Liver (tissue), 9 donors: Measurements from ENCODE around the gene MUCL3. TPM values are rescaled to one million over a fixed set of nuclear protein-coding genes. Genes with fewer than 3 reads are reported as not detected.

Source experiments
- DNase-seq: peaks from one replicate; pipeline ENCODE4 v3.0.0-alpha.2; 2017; ENCODE audit warnings: low spot score
- H3K27ac ChIP-seq, 2 donors: one replicate each; pipeline ENCODE4 v1.7.0; 2013; ENCODE audit warnings: inconsistent platforms in 2 of 2, low read length in 2 of 2, control low read depth in 1 of 2, low read depth in 1 of 2, mild to moderate bottlenecking in 1 of 2
- H3K27me3 ChIP-seq, 4 donors: one replicate each; pipeline versions ENCODE4 v1.6.1 to v1.7.0; 2013; ENCODE audit warnings: low read length in 3 of 4, inconsistent platforms in 1 of 4, mild to moderate bottlenecking in 1 of 4, moderate library complexity in 1 of 4; ENCODE audit not compliant: control insufficient read depth in 4 of 4, insufficient read depth in 4 of 4
- H3K36me3 ChIP-seq, 4 donors: one replicate each; pipeline versions ENCODE4 v1.6.1 to v1.7.0; 2013; ENCODE audit warnings: low read length in 3 of 4, mild to moderate bottlenecking in 3 of 4, low read depth in 1 of 4, moderate library complexity in 1 of 4; ENCODE audit not compliant: control insufficient read depth in 4 of 4, insufficient read depth in 3 of 4
- H3K4me1 ChIP-seq, 4 donors: one replicate each; pipeline versions ENCODE4 v1.6.1 to v1.7.0; 2013; ENCODE audit warnings: low read length in 3 of 4, mild to moderate bottlenecking in 3 of 4, moderate library complexity in 1 of 4; ENCODE audit not compliant: control insufficient read depth in 4 of 4, insufficient read depth in 4 of 4
- H3K4me3 ChIP-seq, 3 donors: one replicate each; pipeline versions ENCODE4 v1.6.1 to v1.7.0; 2013; ENCODE audit warnings: low read length in 3 of 3, control low read depth in 1 of 3, low read depth in 1 of 3, mild to moderate bottlenecking in 1 of 3
- H3K9ac ChIP-seq, 2 donors: one replicate each; pipeline ENCODE4 v1.7.0; 2013; ENCODE audit warnings: low read length in 2 of 2, mild to moderate bottlenecking in 2 of 2, moderate library complexity in 2 of 2, control low read depth in 1 of 2, low read depth in 1 of 2
- H3K9me3 ChIP-seq, 4 donors: one replicate each; pipeline versions ENCODE4 v1.6.1 to v1.7.0; 2013; ENCODE audit warnings: low read length in 3 of 4; ENCODE audit not compliant: control insufficient read depth in 4 of 4
- EGR1 ChIP-seq, 2 donors: IDR thresholded peaks; 2 replicates each; pipeline ENCODE4 v1.6.1; 2016 to 2018; ENCODE audit warnings: antibody characterized with exemption in 2 of 2, low read depth in 2 of 2
- FOXA1 ChIP-seq: IDR thresholded peaks from 2 replicates; pipeline ENCODE4 v1.6.1; 2016; ENCODE audit warnings: antibody characterized with exemption
- FOXA2 ChIP-seq: IDR thresholded peaks from 2 replicates; pipeline ENCODE4 v1.6.1; 2016; ENCODE audit warnings: antibody characterized with exemption
- GABPA ChIP-seq, 2 donors: IDR thresholded peaks in 1 of 2; conservative IDR thresholded peaks in 1 of 2; 2 replicates each; pipeline ENCODE4 v1.6.1; 2016; ENCODE audit warnings: antibody characterized with exemption in 2 of 2, mild to moderate bottlenecking in 1 of 2, moderate library complexity in 1 of 2
- HNF4A ChIP-seq, 2 donors: conservative IDR thresholded peaks; 2 replicates each; pipeline ENCODE4 v1.6.1; 2016; ENCODE audit warnings: antibody characterized with exemption in 2 of 2, mild to moderate bottlenecking in 2 of 2
- HNF4G ChIP-seq: IDR thresholded peaks from 2 replicates; pipeline ENCODE4 v1.6.1; 2016; ENCODE audit warnings: antibody characterized with exemption
- JUND ChIP-seq, 2 donors: IDR thresholded peaks; 2 replicates each; pipeline ENCODE4 v1.6.1; 2016; ENCODE audit warnings: antibody characterized with exemption in 2 of 2
- NR2F2 ChIP-seq: IDR thresholded peaks from 2 replicates; pipeline ENCODE4 v1.6.1; 2016; ENCODE audit warnings: antibody characterized with exemption
- RAD21 ChIP-seq, 2 donors: IDR thresholded peaks; 2 replicates each; pipeline ENCODE4 v1.6.1; 2016; ENCODE audit warnings: antibody characterized with exemption in 2 of 2, mild to moderate bottlenecking in 2 of 2
- RXRA ChIP-seq, 2 donors: IDR thresholded peaks; 2 replicates each; pipeline ENCODE4 v1.6.1; 2017 to 2018; ENCODE audit warnings: antibody characterized with exemption in 2 of 2, mild to moderate bottlenecking in 1 of 2
- SP1 ChIP-seq: IDR thresholded peaks from 2 replicates; pipeline ENCODE4 v1.6.1; 2018; ENCODE audit warnings: antibody characterized with exemption, mild to moderate bottlenecking
- TAF1 ChIP-seq: conservative IDR thresholded peaks from 2 replicates; pipeline ENCODE4 v1.6.1; 2016; ENCODE audit warnings: antibody characterized with exemption, mild to moderate bottlenecking
- YY1 ChIP-seq: IDR thresholded peaks from 2 replicates; pipeline ENCODE4 v1.6.1; 2016; ENCODE audit warnings: antibody characterized with exemption, mild to moderate bottlenecking
- WGBS: extraction: QIAGEN DNeasy Blood & Tissue Kit; methylation state at CpG from one replicate; pipeline ENCODE4 v1.1.7; 2013; 5-methylcytosine and 5-hydroxymethylcytosine counted together
- polyA plus RNA-seq, 2 donors: library from polyadenylated mRNA; stranded (reverse) in 1 of 2; unstranded in 1 of 2; fragments of 200-250 nt in 1 of 2; fragments of >200 nt in 1 of 2; fragmentation: Nextera tagmentation in 1 of 2; extraction: Ambion mirVana in 1 of 2; gene quantifications; one replicate each; pipeline versions ENCODE4 v1.2.1 to v1.2.3, GENCODE V29; 2013 to 2015
- total RNA-seq, 2 donors: library from RNA; depleted of rRNA; stranded (reverse); fragments of >200 nt; gene quantifications; one replicate each; pipeline ENCODE4 v1.2.3, GENCODE V29; 2014
- TF ChIP-seq, protein P1 (sequence below): fragments of 150-350 bp; IDR thresholded peaks from 2 replicates; pipeline ENCODE4 v1.5.1; 2017; ENCODE audit warnings: improper control_type of control experiment, low read depth, low read length; ENCODE audit not compliant: missing input control
- TF ChIP-seq, protein P2 (sequence below): IDR thresholded peaks from 2 replicates; pipeline ENCODE4 v1.6.1; 2016; ENCODE audit warnings: antibody characterized with exemption, mild to moderate bottlenecking
- TF ChIP-seq, protein P3 (sequence below): IDR thresholded peaks from 2 replicates; pipeline ENCODE4 v1.6.1; 2016; ENCODE audit warnings: antibody characterized with exemption
- TF ChIP-seq, protein P4 (sequence below): IDR thresholded peaks from 2 replicates; pipeline ENCODE4 v1.6.1; 2016; ENCODE audit warnings: antibody characterized with exemption
- TF ChIP-seq, protein P5 (sequence below): IDR thresholded peaks from 2 replicates; pipeline ENCODE4 v1.6.1; 2016; ENCODE audit warnings: antibody characterized with exemption
- donor health status: healthy.
- donor health status: healthy.
- donor health status: healthy.
- donor health status: healthy.
- donor health status: healthy.

Gene MUCL3
- total and polyA plus RNA-seq, 4 donors: under 0.01 TPM; not detected in 3

DNA sequence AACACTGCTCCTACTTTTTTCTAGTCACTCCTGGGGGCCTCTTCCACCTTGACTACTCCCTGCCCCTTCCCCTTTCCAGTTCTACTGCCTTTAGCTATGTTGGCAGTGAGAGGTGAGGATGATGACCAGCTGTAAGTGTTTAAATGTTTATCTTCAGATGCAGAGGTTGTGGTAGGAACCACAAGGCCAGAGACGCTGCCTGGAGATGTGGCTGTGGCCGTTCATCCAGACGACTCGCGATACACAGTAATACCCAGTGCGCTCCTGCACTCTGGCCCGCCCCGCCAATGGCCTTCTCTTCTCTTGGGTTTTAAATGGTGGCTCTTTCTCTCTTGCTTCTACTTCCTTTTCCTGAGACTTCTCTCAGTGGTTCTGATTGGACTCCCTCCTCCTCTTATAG lies 22.1 kb upstream of the MUCL3 start:
- Histone ChIP-seq H3K4me1 (peaks cover 0 to 19% (median 13%) of the 10 kb centered on the region in 4 donors), H3K9ac (no peak overlapping the region), H3K4me3 (no peak overlapping the region), H3K9me3 (no peaks in the 10 kb centered on the region), H3K27me3 (no peaks in the 10 kb centered on the region), H3K36me3 (peaks cover 13 to 58% (median 34%) of the 10 kb centered on the region in 4 donors), H3K27ac (no peak overlapping the region)
- 89% methylated on average over 8 of the region's 8 CpGs for WGBS
- DNase-seq: no peak
- TF ChIP-seq RXRA (IDR thresholded peaks at IDR 0.05) (no peak), HNF4G (no peak), RAD21 (IDR thresholded peaks at IDR 0.05) (no peak), SP1 (no peak), JUND (IDR thresholded peaks at IDR 0.05) (no peak), FOXA1 (no peak), NR2F2 (no peak), EGR1 (IDR thresholded peaks at IDR 0.05; ENCODE audit: low read depth in 2 of 2) (no peak), YY1 (no peak), FOXA2 (no peak), TAF1 (no peak), HNF4A (conservative IDR thresholded peaks at IDR 0.05) (no peak)
- TF ChIP-seq, protein P1, sequence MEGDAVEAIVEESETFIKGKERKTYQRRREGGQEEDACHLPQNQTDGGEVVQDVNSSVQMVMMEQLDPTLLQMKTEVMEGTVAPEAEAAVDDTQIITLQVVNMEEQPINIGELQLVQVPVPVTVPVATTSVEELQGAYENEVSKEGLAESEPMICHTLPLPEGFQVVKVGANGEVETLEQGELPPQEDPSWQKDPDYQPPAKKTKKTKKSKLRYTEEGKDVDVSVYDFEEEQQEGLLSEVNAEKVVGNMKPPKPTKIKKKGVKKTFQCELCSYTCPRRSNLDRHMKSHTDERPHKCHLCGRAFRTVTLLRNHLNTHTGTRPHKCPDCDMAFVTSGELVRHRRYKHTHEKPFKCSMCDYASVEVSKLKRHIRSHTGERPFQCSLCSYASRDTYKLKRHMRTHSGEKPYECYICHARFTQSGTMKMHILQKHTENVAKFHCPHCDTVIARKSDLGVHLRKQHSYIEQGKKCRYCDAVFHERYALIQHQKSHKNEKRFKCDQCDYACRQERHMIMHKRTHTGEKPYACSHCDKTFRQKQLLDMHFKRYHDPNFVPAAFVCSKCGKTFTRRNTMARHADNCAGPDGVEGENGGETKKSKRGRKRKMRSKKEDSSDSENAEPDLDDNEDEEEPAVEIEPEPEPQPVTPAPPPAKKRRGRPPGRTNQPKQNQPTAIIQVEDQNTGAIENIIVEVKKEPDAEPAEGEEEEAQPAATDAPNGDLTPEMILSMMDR: no peak
- TF ChIP-seq, protein P2, sequence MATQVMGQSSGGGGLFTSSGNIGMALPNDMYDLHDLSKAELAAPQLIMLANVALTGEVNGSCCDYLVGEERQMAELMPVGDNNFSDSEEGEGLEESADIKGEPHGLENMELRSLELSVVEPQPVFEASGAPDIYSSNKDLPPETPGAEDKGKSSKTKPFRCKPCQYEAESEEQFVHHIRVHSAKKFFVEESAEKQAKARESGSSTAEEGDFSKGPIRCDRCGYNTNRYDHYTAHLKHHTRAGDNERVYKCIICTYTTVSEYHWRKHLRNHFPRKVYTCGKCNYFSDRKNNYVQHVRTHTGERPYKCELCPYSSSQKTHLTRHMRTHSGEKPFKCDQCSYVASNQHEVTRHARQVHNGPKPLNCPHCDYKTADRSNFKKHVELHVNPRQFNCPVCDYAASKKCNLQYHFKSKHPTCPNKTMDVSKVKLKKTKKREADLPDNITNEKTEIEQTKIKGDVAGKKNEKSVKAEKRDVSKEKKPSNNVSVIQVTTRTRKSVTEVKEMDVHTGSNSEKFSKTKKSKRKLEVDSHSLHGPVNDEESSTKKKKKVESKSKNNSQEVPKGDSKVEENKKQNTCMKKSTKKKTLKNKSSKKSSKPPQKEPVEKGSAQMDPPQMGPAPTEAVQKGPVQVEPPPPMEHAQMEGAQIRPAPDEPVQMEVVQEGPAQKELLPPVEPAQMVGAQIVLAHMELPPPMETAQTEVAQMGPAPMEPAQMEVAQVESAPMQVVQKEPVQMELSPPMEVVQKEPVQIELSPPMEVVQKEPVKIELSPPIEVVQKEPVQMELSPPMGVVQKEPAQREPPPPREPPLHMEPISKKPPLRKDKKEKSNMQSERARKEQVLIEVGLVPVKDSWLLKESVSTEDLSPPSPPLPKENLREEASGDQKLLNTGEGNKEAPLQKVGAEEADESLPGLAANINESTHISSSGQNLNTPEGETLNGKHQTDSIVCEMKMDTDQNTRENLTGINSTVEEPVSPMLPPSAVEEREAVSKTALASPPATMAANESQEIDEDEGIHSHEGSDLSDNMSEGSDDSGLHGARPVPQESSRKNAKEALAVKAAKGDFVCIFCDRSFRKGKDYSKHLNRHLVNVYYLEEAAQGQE: no peak
- TF ChIP-seq, protein P3, sequence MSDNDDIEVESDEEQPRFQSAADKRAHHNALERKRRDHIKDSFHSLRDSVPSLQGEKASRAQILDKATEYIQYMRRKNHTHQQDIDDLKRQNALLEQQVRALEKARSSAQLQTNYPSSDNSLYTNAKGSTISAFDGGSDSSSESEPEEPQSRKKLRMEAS: no peak
- TF ChIP-seq, protein P4, sequence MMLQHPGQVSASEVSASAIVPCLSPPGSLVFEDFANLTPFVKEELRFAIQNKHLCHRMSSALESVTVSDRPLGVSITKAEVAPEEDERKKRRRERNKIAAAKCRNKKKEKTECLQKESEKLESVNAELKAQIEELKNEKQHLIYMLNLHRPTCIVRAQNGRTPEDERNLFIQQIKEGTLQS: no peak
- TF ChIP-seq, protein P5, sequence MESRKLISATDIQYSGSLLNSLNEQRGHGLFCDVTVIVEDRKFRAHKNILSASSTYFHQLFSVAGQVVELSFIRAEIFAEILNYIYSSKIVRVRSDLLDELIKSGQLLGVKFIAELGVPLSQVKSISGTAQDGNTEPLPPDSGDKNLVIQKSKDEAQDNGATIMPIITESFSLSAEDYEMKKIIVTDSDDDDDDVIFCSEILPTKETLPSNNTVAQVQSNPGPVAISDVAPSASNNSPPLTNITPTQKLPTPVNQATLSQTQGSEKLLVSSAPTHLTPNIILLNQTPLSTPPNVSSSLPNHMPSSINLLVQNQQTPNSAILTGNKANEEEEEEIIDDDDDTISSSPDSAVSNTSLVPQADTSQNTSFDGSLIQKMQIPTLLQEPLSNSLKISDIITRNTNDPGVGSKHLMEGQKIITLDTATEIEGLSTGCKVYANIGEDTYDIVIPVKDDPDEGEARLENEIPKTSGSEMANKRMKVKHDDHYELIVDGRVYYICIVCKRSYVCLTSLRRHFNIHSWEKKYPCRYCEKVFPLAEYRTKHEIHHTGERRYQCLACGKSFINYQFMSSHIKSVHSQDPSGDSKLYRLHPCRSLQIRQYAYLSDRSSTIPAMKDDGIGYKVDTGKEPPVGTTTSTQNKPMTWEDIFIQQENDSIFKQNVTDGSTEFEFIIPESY: no peak

DNA sequence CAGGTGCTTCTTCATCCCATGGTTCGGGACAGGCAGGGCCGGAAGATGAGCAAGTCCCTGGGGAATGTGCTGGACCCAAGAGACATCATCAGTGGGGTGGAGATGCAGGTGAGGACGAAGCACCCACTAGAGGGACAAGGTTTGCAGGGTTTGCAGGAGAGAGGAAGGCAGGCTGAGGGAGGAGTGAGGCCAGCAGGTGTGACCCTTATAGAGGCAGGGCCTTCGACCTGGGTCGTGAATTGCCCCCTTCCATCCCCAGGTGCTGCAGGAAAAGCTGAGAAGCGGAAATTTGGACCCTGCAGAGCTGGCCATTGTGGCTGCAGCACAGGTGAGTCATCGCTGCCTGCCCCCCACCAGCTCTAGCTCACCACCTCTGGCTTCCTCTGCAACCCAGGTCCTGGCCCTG lies 18.3 kb upstream of the MUCL3 start:
- H3K27me3 ChIP-seq: no peaks in the 10 kb centered on the region
- no peak for DNase-seq
- peaks cover 18 to 78% (median 40%) of the 10 kb centered on the region in 4 donors for H3K36me3 ChIP-seq
- 91% methylated on average over 7 of the region's 7 CpGs for WGBS
- no peaks in the 10 kb centered on the region for H3K9me3 ChIP-seq
- H3K27ac ChIP-seq: no peak overlapping the region
- H3K4me1 ChIP-seq: no peaks in the 10 kb centered on the region
- no peak overlapping the region for H3K9ac ChIP-seq
- H3K4me3 ChIP-seq: no peak overlapping the region
- no peak for TF ChIP-seq SP1
- TF ChIP-seq NR2F2: no peak
- TF ChIP-seq, protein P5: no peak
- TF ChIP-seq YY1: no peak
- no peak for TF ChIP-seq GABPA (IDR thresholded peaks at IDR 0.05 in 1 of 2, conservative IDR thresholded peaks at IDR 0.05 in 1 of 2)
- TF ChIP-seq HNF4A (conservative IDR thresholded peaks at IDR 0.05): no peak
- TF ChIP-seq, protein P3: no peak
- TF ChIP-seq FOXA1: no peak
- TF ChIP-seq RAD21 (IDR thresholded peaks at IDR 0.05): no peak
- no peak for TF ChIP-seq EGR1 (IDR thresholded peaks at IDR 0.05; ENCODE audit: low read depth in 2 of 2)
- no peak for TF ChIP-seq JUND (IDR thresholded peaks at IDR 0.05)
- TF ChIP-seq FOXA2: no peak
- TF ChIP-seq RXRA (IDR thresholded peaks at IDR 0.05): no peak
- TF ChIP-seq, protein P2: no peak
